ENCODE results near the gene MAP2K4. TPM values are rescaled to one million over a fixed set of nuclear protein-coding genes. Genes with fewer than 3 reads are reported as not detected.
A peak's percentile ranks its signal among the peaks of the same experiment; 100 is the strongest.

The MAP2K4 gene
- total RNA-seq, 1 donor from 2014 or later: 36.5 TPM

- Mint-ChIP-seq H3K36me3 (ENCODE audit: low read depth, unreplicated experiment) (peaks cover 19% of the 10 kb centered on the region), H3K4me3 (ENCODE audit: unreplicated experiment) (no peak overlapping the region), H3K9me3 (ENCODE audit: unreplicated experiment) (no peaks in the 10 kb centered on the region), H3K27ac (ENCODE audit: unreplicated experiment) (no peak overlapping the region), H3K4me1 (ENCODE audit: unreplicated experiment) (no peaks in the 10 kb centered on the region), H3K27me3 (ENCODE audit: unreplicated experiment) (no peaks in the 10 kb centered on the region)
- no peak for TF ChIP-seq CTCF (IDR thresholded peaks at IDR 0.05; ENCODE audit: unreplicated experiment)
- DNase-seq (ENCODE audit: low spot score): no peak
Measured at GRCh38 chr17:12078791-12079190, 58.1 kb downstream of the MAP2K4 start.

- no peak overlapping the region for H3K27ac Mint-ChIP-seq (ENCODE audit: unreplicated experiment)
- TF ChIP-seq CTCF (IDR thresholded peaks at IDR 0.05; ENCODE audit: unreplicated experiment): no peak
Measured at GRCh38 chr17:12081720-12082119, 61.0 kb downstream of the MAP2K4 start.

GRCh38 chr17:12085076-12085949, 64.6 kb downstream of the MAP2K4 start:
- H3K36me3 Mint-ChIP-seq (ENCODE audit: low read depth, unreplicated experiment): no peaks in the 10 kb centered on the region
- no peak for DNase-seq (ENCODE audit: low spot score)
- peak overlapping the region; percentile 6 for H3K27ac Mint-ChIP-seq (ENCODE audit: unreplicated experiment)
- no peaks in the 10 kb centered on the region for H3K9me3 Mint-ChIP-seq (ENCODE audit: unreplicated experiment)
- H3K27me3 Mint-ChIP-seq (ENCODE audit: unreplicated experiment): no peaks in the 10 kb centered on the region
- no peak overlapping the region for H3K4me3 Mint-ChIP-seq (ENCODE audit: unreplicated experiment)
- TF ChIP-seq CTCF (IDR thresholded peaks at IDR 0.05; ENCODE audit: unreplicated experiment): no peak
- peaks cover 2% of the 10 kb centered on the region for H3K4me1 Mint-ChIP-seq (ENCODE audit: unreplicated experiment)

More at GRCh38 chr17:12081720-12082119, 61.0 kb downstream of the MAP2K4 start:
- peaks cover 10% of the 10 kb centered on the region for H3K36me3 Mint-ChIP-seq (ENCODE audit: low read depth, unreplicated experiment)
- no peaks in the 10 kb centered on the region for H3K4me1 Mint-ChIP-seq (ENCODE audit: unreplicated experiment)
- H3K9me3 Mint-ChIP-seq (ENCODE audit: unreplicated experiment): no peaks in the 10 kb centered on the region
- DNase-seq (ENCODE audit: low spot score): no peak
- H3K4me3 Mint-ChIP-seq (ENCODE audit: unreplicated experiment): no peak overlapping the region
- no peaks in the 10 kb centered on the region for H3K27me3 Mint-ChIP-seq (ENCODE audit: unreplicated experiment)

- DNase-seq (ENCODE audit: low spot score): no peak
- no peaks in the 10 kb centered on the region for H3K27me3 Mint-ChIP-seq (ENCODE audit: unreplicated experiment)
- peaks cover 2% of the 10 kb centered on the region for H3K4me1 Mint-ChIP-seq (ENCODE audit: unreplicated experiment)
- no peaks in the 10 kb centered on the region for H3K9me3 Mint-ChIP-seq (ENCODE audit: unreplicated experiment)
- TF ChIP-seq CTCF (IDR thresholded peaks at IDR 0.05; ENCODE audit: unreplicated experiment): no peak
- H3K27ac Mint-ChIP-seq (ENCODE audit: unreplicated experiment): no peak overlapping the region
- no peaks in the 10 kb centered on the region for H3K36me3 Mint-ChIP-seq (ENCODE audit: low read depth, unreplicated experiment)
- no peak overlapping the region for H3K4me3 Mint-ChIP-seq (ENCODE audit: unreplicated experiment)
Measured at GRCh38 chr17:12088035-12088434, 67.4 kb downstream of the MAP2K4 start.

- Mint-ChIP-seq H3K4me3 (ENCODE audit: unreplicated experiment) (no peak overlapping the region), H3K9me3 (ENCODE audit: unreplicated experiment) (no peaks in the 10 kb centered on the region), H3K27ac (ENCODE audit: unreplicated experiment) (no peak overlapping the region), H3K27me3 (ENCODE audit: unreplicated experiment) (no peaks in the 10 kb centered on the region), H3K4me1 (ENCODE audit: unreplicated experiment) (peaks cover 2% of the 10 kb centered on the region), H3K36me3 (ENCODE audit: low read depth, unreplicated experiment) (no peaks in the 10 kb centered on the region)
- TF ChIP-seq CTCF (IDR thresholded peaks at IDR 0.05; ENCODE audit: unreplicated experiment): no peak
- DNase-seq (ENCODE audit: low spot score): no peak
Measured at GRCh38 chr17:12089809-12090384, 69.2 kb downstream of the MAP2K4 start.

All from endothelial cell (in vitro differentiated cells).